ENCODE results near the gene TBCC. TPM values are rescaled to one million over a fixed set of nuclear protein-coding genes. Genes with fewer than 3 reads are reported as not detected.

The TBCC gene
- total RNA-seq, 2 donors from 2014 or later = 14.5 to 25.4 TPM

GRCh38 chr6:42774201-42774600, 28.3 kb upstream of the TBCC start:
- Histone ChIP-seq H3K27ac (peak overlapping the region in 1 of 4 donors; percentile 64), H3K4me1 (peaks cover 8% of the 10 kb centered on the region)

GRCh38 chr6:42771741-42772100, 25.8 kb upstream of the TBCC start:
- ATAC-seq (no peak), DNase-seq (no peak)
- no peak for TF ChIP-seq POLR2A (IDR thresholded peaks at IDR 0.05)
- TF ChIP-seq CTCF (IDR thresholded peaks at IDR 0.05) = no peak
- no peaks in the 10 kb centered on the region for H3K27me3 ChIP-seq
- intact Hi-C loops (cut with DNase I) = no loop called here
- no peaks in the 10 kb centered on the region for H3K9me3 ChIP-seq
- H3K27ac ChIP-seq = peak overlapping the region in 3 of 4 donors; percentile 48 to 77 (median 58)
- no peak overlapping the region for H3K4me3 ChIP-seq
- peaks cover 5% of the 10 kb centered on the region for H3K4me1 ChIP-seq
- 39 to 45% methylated on average over 3 of the region's 3 CpGs for WGBS, 2 donors
- H3K36me3 ChIP-seq (replicated peaks in 1 of 2; ENCODE audit: insufficient read depth in 1 of 2, low read depth in 2 of 2) = no peaks in the 10 kb centered on the region

More at GRCh38 chr6:42774201-42774600, 28.3 kb upstream of the TBCC start:
- no peaks in the 10 kb centered on the region for H3K9me3 ChIP-seq
- no peak overlapping the region for H3K4me3 ChIP-seq
- H3K27me3 ChIP-seq = no peaks in the 10 kb centered on the region
- 91 to 94% methylated on average over 4 of the region's 4 CpGs for whole genome bisulfite sequencing, 2 donors
- TF ChIP-seq CTCF (IDR thresholded peaks at IDR 0.05) = no peak
- TF ChIP-seq POLR2A (IDR thresholded peaks at IDR 0.05) = no peak
- DNase-seq (no peak), ATAC-seq (no peak)
- no peaks in the 10 kb centered on the region for H3K36me3 ChIP-seq (replicated peaks in 1 of 2; ENCODE audit: insufficient read depth in 1 of 2, low read depth in 2 of 2)
- intact Hi-C loops (cut with DNase I) = no loop called here

DNA sequence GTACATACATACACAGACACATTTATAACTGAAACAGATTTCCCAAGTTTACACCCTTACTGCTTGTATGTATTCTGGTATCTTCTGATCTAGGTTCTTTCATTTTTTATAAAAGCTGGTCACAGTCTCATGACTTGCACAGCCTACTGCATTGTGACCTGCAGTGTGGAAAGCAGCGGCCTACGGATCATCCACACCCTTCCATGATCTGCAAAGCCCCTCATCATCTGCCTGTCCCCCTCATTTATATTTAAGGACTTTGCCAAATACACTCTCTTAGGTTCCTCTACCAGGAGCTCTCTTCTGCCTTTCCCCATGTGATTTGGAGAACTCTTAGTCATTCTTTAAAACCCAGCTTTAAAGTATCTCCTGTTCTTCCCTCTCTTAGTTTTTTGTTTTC, 23.9 kb upstream of the TBCC start:
- no peak overlapping the region for H3K4me3 ChIP-seq
- TF ChIP-seq CTCF (IDR thresholded peaks at IDR 0.05) (no peak), POLR2A (IDR thresholded peaks at IDR 0.05) (no peak)
- 87 to 90% methylated on average over 2 of the region's 2 CpGs for WGBS, 2 donors
- DNase-seq = no peak
- H3K9me3 ChIP-seq = no peaks in the 10 kb centered on the region
- H3K36me3 ChIP-seq (replicated peaks in 1 of 2; ENCODE audit: insufficient read depth in 1 of 2, low read depth in 2 of 2) = no peaks in the 10 kb centered on the region
- ATAC-seq = no peak
- peaks cover 5% of the 10 kb centered on the region for H3K4me1 ChIP-seq
- no peaks in the 10 kb centered on the region for H3K27me3 ChIP-seq
- no peak overlapping the region for H3K27ac ChIP-seq
- intact Hi-C loops (cut with DNase I) = no loop called here

- no peak for ATAC-seq
- WGBS, 2 donors = 98% methylated on average over 3 to 4 of the region's 4 CpGs
These were observed 23.1 kb upstream of the TBCC start for GRCh38 chr6:42769051-42769450.

More at GRCh38 chr6:42769051-42769450, 23.1 kb upstream of the TBCC start:
- TF ChIP-seq POLR2A (IDR thresholded peaks at IDR 0.05) (no peak), CTCF (IDR thresholded peaks at IDR 0.05) (no peak)
- Histone ChIP-seq H3K4me3 (no peak overlapping the region), H3K27me3 (no peaks in the 10 kb centered on the region), H3K36me3 (replicated peaks in 1 of 2; ENCODE audit: insufficient read depth in 1 of 2, low read depth in 2 of 2) (no peaks in the 10 kb centered on the region), H3K9me3 (no peaks in the 10 kb centered on the region), H3K4me1 (peaks cover 5% of the 10 kb centered on the region), H3K27ac (no peak overlapping the region)
- intact Hi-C loops (cut with DNase I) = no loop called here
- no peak for DNase-seq
